Ishikawa (cell line): Measurements from ENCODE around the gene POLR3G.

Experiments used
- CEBPB ChIP-seq: IDR thresholded peaks from 2 replicates; pipeline ENCODE4 v1.6.1; 2012
- EGR1 ChIP-seq: IDR thresholded peaks from 2 replicates; pipeline ENCODE4 v1.6.1; 2012
- EP300 ChIP-seq: IDR thresholded peaks from 2 replicates; pipeline ENCODE4 v1.6.1; 2012; ENCODE audit warnings: borderline replicate concordance
- REST ChIP-seq: IDR thresholded peaks from 2 replicates; pipeline ENCODE4 v1.6.1; 2012; ENCODE audit warnings: low read depth, mild to moderate bottlenecking
- USF1 ChIP-seq: IDR thresholded peaks from 2 replicates; pipeline ENCODE4 v1.6.1; 2012
- YY1 ChIP-seq: IDR thresholded peaks from 2 replicates; pipeline ENCODE4 v1.6.1; 2012; ENCODE audit warnings: low read depth

- no peak for TF ChIP-seq YY1
- no peak for TF ChIP-seq USF1
- TF ChIP-seq REST, result no peak
- no peak for TF ChIP-seq CEBPB
- TF ChIP-seq EP300, result no peak
- TF ChIP-seq EGR1, result no peak
Measured at GRCh38 chr5:90519081-90519480, 44.4 kb downstream of the POLR3G start.
